GM12891 (cell line): ENCODE measurements around the gene MCAT.

Experiments used
- PAX5 ChIP-seq: IDR thresholded peaks from 2 replicates; pipeline ENCODE4 v1.6.1; 2011; ENCODE audit warnings: low read length, moderate library complexity, mild to moderate bottlenecking; ENCODE audit not compliant: insufficient read depth, severe bottlenecking
- POLR2A ChIP-seq: IDR thresholded peaks from 2 replicates; pipeline ENCODE4 v1.6.1; 2011; ENCODE audit warnings: low read depth, low read length, control low read depth
- POLR2AphosphoS5 ChIP-seq: IDR thresholded peaks from 2 replicates; pipeline ENCODE4 v1.6.1; 2011; ENCODE audit warnings: low read depth, low read length, control low read depth
- POU2F2 ChIP-seq: IDR thresholded peaks from 2 replicates; pipeline ENCODE4 v1.6.1; 2011; ENCODE audit warnings: low read depth, mild to moderate bottlenecking, control low read depth, low read length, moderate library complexity
- TAF1 ChIP-seq: IDR thresholded peaks from 2 replicates; pipeline ENCODE4 v1.6.1; 2011; ENCODE audit warnings: low read depth, low read length, control low read depth

- no peak for TF ChIP-seq POLR2A
- TF ChIP-seq TAF1 = no peak
- TF ChIP-seq POLR2AphosphoS5 = no peak
- TF ChIP-seq PAX5 = no peak
- TF ChIP-seq POU2F2 = no peak
Measured at GRCh38 chr22:43163241-43163795, 20.1 kb upstream of the MCAT start.
